BLaER1 (cell line): ENCODE measurements around the gene ARHGAP12.

ENCODE experiments used
- H3K27ac ChIP-seq: shearing (Covaris generic); formaldehyde crosslinking; 2 replicates; pipeline ENCODE4 v1.8.1; 2022
- H3K27me3 ChIP-seq: shearing (Covaris generic); formaldehyde crosslinking; 2 replicates; pipeline ENCODE4 v1.8.1; 2022
- H3K36me3 ChIP-seq: shearing (Covaris generic); formaldehyde crosslinking; 2 replicates; pipeline ENCODE4 v1.8.1; 2022
- H3K4me1 ChIP-seq: shearing (Covaris generic); formaldehyde crosslinking; 2 replicates; pipeline ENCODE4 v1.8.1; 2022
- H3K4me2 ChIP-seq: shearing (Covaris generic); formaldehyde crosslinking; 2 replicates; pipeline ENCODE4 v1.8.1; 2022
- H3K4me3 ChIP-seq: shearing (Covaris generic); formaldehyde crosslinking; 2 replicates; pipeline ENCODE4 v1.8.1; 2022
- H3K9ac ChIP-seq: shearing (Covaris generic); formaldehyde crosslinking; 2 replicates; pipeline ENCODE4 v1.8.1; 2022
- H3K9me3 ChIP-seq: shearing (Covaris generic); formaldehyde crosslinking; 2 replicates; pipeline ENCODE4 v1.8.1; 2022
- H4K20me1 ChIP-seq: shearing (Covaris generic); formaldehyde crosslinking; 2 replicates; pipeline ENCODE4 v1.8.1; 2022
- Cebpa-rat ChIP-seq: shearing (Covaris generic); IDR thresholded peaks from 2 replicates; pipeline ENCODE4 v1.8.1; 2022

Gene ARHGAP12

DNA sequence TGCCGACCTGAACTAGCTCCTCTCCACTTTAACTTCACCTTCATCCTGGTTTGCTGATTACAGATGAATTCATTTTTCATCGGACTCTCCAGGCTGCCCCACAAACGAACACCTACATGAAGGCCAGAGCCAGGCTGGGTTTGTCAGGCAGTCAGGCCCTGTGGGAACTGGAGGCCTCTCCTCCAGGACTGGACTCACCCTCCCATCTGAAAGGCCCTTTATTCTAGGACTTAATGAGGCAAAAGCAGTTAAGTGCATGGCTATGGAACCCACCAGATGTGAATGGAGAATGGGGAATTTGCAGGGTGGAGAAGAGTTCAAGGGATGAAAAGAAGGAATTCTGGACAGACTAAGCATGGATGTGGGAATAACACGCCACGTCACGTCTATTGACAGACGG lies 170.8 kb downstream of the ARHGAP12 start:
- Histone ChIP-seq H3K27me3 (no peaks in the 10 kb centered on the region), H3K4me1 (peaks cover 22% of the 10 kb centered on the region), H3K27ac (no peak overlapping the region), H3K9me3 (no peaks in the 10 kb centered on the region), H4K20me1 (no peaks in the 10 kb centered on the region), H3K9ac (no peak overlapping the region), H3K4me2 (no peak overlapping the region), H3K4me3 (no peak overlapping the region), H3K36me3 (no peaks in the 10 kb centered on the region)
- no peak for TF ChIP-seq Cebpa-rat

- Histone ChIP-seq H3K4me3 (no peak overlapping the region), H3K27me3 (no peaks in the 10 kb centered on the region), H3K36me3 (no peaks in the 10 kb centered on the region), H4K20me1 (no peaks in the 10 kb centered on the region), H3K27ac (no peak overlapping the region), H3K9ac (no peak overlapping the region), H3K4me1 (peaks cover 26% of the 10 kb centered on the region), H3K9me3 (no peaks in the 10 kb centered on the region), H3K4me2 (no peak overlapping the region)
- TF ChIP-seq Cebpa-rat, result no peak
Measured at GRCh38 chr10:31757386-31757791, 171.2 kb downstream of the ARHGAP12 start.

GRCh38 chr10:31756729-31757110 lies 171.9 kb downstream of the ARHGAP12 start:
- peaks cover 33% of the 10 kb centered on the region for H3K4me1 ChIP-seq
- H3K4me2 ChIP-seq, result no peak overlapping the region
- H3K27ac ChIP-seq, result no peak overlapping the region

DNA sequence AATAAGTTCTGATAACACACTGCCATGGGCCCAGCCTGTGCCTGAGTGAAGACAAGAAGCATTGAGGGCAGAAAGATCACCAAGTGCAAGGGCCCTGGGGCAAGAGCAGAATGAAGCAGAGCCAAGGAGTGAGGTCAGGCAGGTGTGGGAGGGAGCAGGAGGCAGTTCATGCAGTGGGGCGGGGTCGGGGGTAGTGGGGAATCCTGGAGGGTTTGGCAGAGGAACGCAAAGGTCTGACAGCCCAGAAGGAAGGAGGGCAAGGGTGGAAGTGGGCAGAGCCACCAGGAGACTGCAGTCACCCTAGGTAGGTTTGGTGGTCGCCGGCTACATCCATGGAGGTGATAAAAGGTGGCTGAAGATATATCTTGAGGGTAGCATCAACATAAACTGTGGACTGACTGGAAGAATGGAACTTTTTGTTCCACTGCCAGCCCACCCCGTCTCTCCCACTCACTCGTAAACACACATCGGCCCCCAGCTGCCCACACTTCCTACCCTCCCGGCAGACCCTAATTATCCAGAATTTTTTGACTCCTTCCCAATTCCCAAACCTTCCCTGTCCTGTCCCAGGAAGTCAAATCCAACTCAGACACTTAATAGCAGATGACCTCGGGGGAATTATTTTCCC lies 172.4 kb downstream of the ARHGAP12 start:
- no peak for TF ChIP-seq Cebpa-rat
- peaks cover 38% of the 10 kb centered on the region for H3K4me1 ChIP-seq
- H3K27ac ChIP-seq, result no peak overlapping the region
- no peak overlapping the region for H3K4me2 ChIP-seq
- H3K9me3 ChIP-seq, result no peaks in the 10 kb centered on the region
- H4K20me1 ChIP-seq, result no peaks in the 10 kb centered on the region
- no peaks in the 10 kb centered on the region for H3K27me3 ChIP-seq
- H3K4me3 ChIP-seq, result no peak overlapping the region
- no peak overlapping the region for H3K9ac ChIP-seq
- H3K36me3 ChIP-seq, result no peaks in the 10 kb centered on the region

More at GRCh38 chr10:31756729-31757110, 171.9 kb downstream of the ARHGAP12 start:
- H3K4me3 ChIP-seq, result no peak overlapping the region
- H3K36me3 ChIP-seq, result no peaks in the 10 kb centered on the region
- H3K9ac ChIP-seq, result no peak overlapping the region
- no peaks in the 10 kb centered on the region for H4K20me1 ChIP-seq
- no peaks in the 10 kb centered on the region for H3K9me3 ChIP-seq
- TF ChIP-seq Cebpa-rat, result no peak
- H3K27me3 ChIP-seq, result no peaks in the 10 kb centered on the region
